ENCODE measurements around the gene ALG10B.

Gene ALG10B, protein sequence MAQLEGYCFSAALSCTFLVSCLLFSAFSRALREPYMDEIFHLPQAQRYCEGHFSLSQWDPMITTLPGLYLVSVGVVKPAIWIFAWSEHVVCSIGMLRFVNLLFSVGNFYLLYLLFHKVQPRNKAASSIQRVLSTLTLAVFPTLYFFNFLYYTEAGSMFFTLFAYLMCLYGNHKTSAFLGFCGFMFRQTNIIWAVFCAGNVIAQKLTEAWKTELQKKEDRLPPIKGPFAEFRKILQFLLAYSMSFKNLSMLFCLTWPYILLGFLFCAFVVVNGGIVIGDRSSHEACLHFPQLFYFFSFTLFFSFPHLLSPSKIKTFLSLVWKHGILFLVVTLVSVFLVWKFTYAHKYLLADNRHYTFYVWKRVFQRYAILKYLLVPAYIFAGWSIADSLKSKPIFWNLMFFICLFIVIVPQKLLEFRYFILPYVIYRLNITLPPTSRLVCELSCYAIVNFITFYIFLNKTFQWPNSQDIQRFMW

DNA sequence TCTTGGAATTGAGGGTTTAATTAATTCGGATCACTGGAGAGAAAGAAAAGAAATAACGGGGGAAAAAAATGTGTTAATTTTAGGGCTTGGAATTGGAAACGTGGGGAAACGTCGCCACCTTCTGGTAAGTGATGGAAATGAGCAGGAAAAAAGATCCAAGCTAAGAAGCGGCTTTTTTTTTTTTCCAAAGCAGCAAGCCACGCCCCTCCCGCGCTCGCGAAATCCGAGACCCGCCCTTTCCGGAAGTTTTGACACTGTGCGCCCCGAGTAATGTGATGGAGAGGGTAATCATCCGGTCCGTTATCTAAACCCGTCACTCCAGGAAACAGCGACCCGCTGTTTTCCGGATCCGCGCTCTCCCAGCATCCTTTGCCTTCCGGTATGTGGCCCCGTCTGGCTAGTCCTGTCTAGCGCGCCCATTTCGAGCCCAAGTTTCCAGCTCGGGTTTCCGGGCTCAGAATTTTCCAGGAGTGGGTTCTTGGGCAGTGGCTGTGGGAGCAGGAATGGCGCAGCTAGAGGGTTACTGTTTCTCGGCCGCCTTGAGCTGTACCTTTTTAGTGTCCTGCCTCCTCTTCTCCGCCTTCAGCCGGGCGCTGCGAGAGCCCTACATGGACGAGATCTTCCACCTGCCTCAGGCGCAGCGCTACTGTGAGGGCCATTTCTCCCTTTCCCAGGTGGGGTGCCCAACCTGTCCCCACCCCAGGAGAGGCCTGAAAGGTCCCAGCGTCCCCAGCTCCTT, at the start of gene ALG10B:
TSS of gene ALG10B (plus strand) at position 384 of the 739 bp plus-strand sequence. CDS start at position 504, 120 bp downstream.
- peaks cover 7% of the 10 kb centered on the region for H3K79me2 ChIP-seq (ENCODE audit: insufficient read depth, low read length)
- H3K9me2 ChIP-seq (ENCODE audit: low read depth, low read length), result no peaks in the 10 kb centered on the region
- H3K4me2 ChIP-seq (ENCODE audit: low read length), result peak within 1 kb of the TSS; percentile 96
- TF ChIP-seq EZH2 (IDR thresholded peaks at IDR 0.05; ENCODE audit: borderline replicate concordance, low read length), result no peak
- TF ChIP-seq, protein P1, sequence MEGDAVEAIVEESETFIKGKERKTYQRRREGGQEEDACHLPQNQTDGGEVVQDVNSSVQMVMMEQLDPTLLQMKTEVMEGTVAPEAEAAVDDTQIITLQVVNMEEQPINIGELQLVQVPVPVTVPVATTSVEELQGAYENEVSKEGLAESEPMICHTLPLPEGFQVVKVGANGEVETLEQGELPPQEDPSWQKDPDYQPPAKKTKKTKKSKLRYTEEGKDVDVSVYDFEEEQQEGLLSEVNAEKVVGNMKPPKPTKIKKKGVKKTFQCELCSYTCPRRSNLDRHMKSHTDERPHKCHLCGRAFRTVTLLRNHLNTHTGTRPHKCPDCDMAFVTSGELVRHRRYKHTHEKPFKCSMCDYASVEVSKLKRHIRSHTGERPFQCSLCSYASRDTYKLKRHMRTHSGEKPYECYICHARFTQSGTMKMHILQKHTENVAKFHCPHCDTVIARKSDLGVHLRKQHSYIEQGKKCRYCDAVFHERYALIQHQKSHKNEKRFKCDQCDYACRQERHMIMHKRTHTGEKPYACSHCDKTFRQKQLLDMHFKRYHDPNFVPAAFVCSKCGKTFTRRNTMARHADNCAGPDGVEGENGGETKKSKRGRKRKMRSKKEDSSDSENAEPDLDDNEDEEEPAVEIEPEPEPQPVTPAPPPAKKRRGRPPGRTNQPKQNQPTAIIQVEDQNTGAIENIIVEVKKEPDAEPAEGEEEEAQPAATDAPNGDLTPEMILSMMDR (IDR thresholded peaks at IDR 0.05; ENCODE audit: low read length), result peak; percentile 69
- no peaks in the 10 kb centered on the region for H4K20me1 ChIP-seq (ENCODE audit: insufficient read depth, low read length)
- H3K4me3 ChIP-seq (ENCODE audit: low read depth, low read length, poor library complexity, severe bottlenecking), result peak within 1 kb of the TSS; percentile 100
- H3F3A ChIP-seq (ENCODE audit: insufficient read depth, low read length), result no peaks in the 10 kb centered on the region
- H3K4me1 ChIP-seq (ENCODE audit: insufficient read depth, low read length, severe bottlenecking), result peaks cover 17% of the 10 kb centered on the region
- peaks cover 7% of the 10 kb centered on the region; the same call in 1 of the 2 replicates for H3K36me3 ChIP-seq (ENCODE audit: insufficient read depth, low read length)
- no peaks in the 10 kb centered on the region for H3K9me3 ChIP-seq (ENCODE audit: low read length)
- H2AFZ ChIP-seq (ENCODE audit: low read length), result peak within 1 kb of the TSS; percentile 99
- no peaks in the 10 kb centered on the region for H3K27me3 ChIP-seq (ENCODE audit: insufficient read depth, low read length)
- peak within 1 kb of the TSS; percentile 99 for H3K9ac ChIP-seq (ENCODE audit: low read length)
- peak within 1 kb of the TSS; percentile 50 for H3K27ac ChIP-seq (ENCODE audit: low read depth, low read length, poor library complexity, severe bottlenecking)

DNA sequence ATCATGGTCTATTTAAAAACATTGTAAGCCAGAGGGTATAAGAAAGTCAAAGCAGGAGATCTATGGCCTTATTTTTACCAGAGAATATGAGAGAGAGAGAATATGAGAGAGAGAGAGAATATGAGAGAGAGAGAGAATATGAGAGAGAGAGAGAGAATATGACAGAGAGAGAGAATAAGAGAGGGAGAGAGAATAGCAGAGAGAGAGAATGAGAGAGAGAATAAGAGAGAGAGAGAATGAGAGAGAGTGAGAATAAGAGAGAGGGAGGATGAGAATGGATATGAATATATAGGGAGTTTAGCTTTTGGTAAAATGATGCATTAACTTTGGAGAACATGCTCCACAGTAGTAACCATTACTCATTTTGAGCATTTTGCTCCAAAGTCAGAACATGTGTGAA, 48.0 kb upstream of the ALG10B start:
- Histone ChIP-seq H3K27me3 (ENCODE audit: insufficient read depth, low read length) (no peaks in the 10 kb centered on the region), H3K9me3 (ENCODE audit: low read length) (no peaks in the 10 kb centered on the region), H3K4me1 (ENCODE audit: insufficient read depth, low read length, severe bottlenecking) (no peaks in the 10 kb centered on the region)

DNA sequence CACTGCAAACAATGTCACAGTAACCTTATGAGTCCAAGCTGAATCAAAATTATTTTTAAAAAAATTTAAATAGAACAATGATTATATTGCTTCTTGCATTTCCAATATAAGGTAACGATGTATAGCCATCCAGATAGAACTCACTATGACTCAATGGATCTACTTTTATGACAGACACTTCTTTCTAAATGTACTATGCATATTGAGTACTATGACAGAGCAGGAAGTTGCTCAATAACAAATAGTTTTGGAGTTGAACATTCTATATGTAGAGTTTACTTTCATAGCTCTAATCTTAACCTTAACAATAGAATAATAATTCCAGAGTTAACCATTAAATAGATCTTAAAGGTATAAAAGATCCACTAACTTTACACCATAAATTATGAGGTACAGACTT, 46.7 kb upstream of the ALG10B start:
- Histone ChIP-seq H3K4me2 (ENCODE audit: low read length) (no peak overlapping the region), H3K9me2 (ENCODE audit: low read depth, low read length) (no peaks in the 10 kb centered on the region), H3F3A (ENCODE audit: insufficient read depth, low read length) (no peaks in the 10 kb centered on the region), H3K79me2 (ENCODE audit: insufficient read depth, low read length) (no peaks in the 10 kb centered on the region), H3K4me1 (ENCODE audit: insufficient read depth, low read length, severe bottlenecking) (no peaks in the 10 kb centered on the region), H3K9ac (ENCODE audit: low read length) (no peak overlapping the region), H3K4me3 (ENCODE audit: low read depth, low read length, poor library complexity, severe bottlenecking) (no peak overlapping the region), H4K20me1 (ENCODE audit: insufficient read depth, low read length) (no peaks in the 10 kb centered on the region), H3K27me3 (ENCODE audit: insufficient read depth, low read length) (no peaks in the 10 kb centered on the region), H3K9me3 (ENCODE audit: low read length) (no peaks in the 10 kb centered on the region), H3K27ac (ENCODE audit: low read depth, low read length, poor library complexity, severe bottlenecking) (no peak overlapping the region), H3K36me3 (ENCODE audit: insufficient read depth, low read length) (no peaks in the 10 kb centered on the region), H2AFZ (ENCODE audit: low read length) (no peak overlapping the region)
- no peak for TF ChIP-seq EZH2 (IDR thresholded peaks at IDR 0.05; ENCODE audit: borderline replicate concordance, low read length)
- TF ChIP-seq, protein P1 (IDR thresholded peaks at IDR 0.05; ENCODE audit: low read length), result no peak

More for the DNA sequence above, 48.0 kb upstream of the ALG10B start:
- TF ChIP-seq, protein P1 (IDR thresholded peaks at IDR 0.05; ENCODE audit: low read length), result no peak
- TF ChIP-seq EZH2 (IDR thresholded peaks at IDR 0.05; ENCODE audit: borderline replicate concordance, low read length), result no peak
- Histone ChIP-seq H3K79me2 (ENCODE audit: insufficient read depth, low read length) (no peaks in the 10 kb centered on the region), H3K9me2 (ENCODE audit: low read depth, low read length) (no peaks in the 10 kb centered on the region), H3K36me3 (ENCODE audit: insufficient read depth, low read length) (no peaks in the 10 kb centered on the region), H3F3A (ENCODE audit: insufficient read depth, low read length) (no peaks in the 10 kb centered on the region), H4K20me1 (ENCODE audit: insufficient read depth, low read length) (no peaks in the 10 kb centered on the region), H3K4me3 (ENCODE audit: low read depth, low read length, poor library complexity, severe bottlenecking) (no peak overlapping the region), H3K27ac (ENCODE audit: low read depth, low read length, poor library complexity, severe bottlenecking) (no peak overlapping the region), H2AFZ (ENCODE audit: low read length) (no peak overlapping the region), H3K4me2 (ENCODE audit: low read length) (no peak overlapping the region), H3K9ac (ENCODE audit: low read length) (no peak overlapping the region)
